ENCODE data around the gene STK17A.
"Not testable (repeated sequence)": the region's sequence is repeated elsewhere in the genome, so short reads cannot be mapped to it uniquely, and the experiment has no call there.

STK17A gene

DNA sequence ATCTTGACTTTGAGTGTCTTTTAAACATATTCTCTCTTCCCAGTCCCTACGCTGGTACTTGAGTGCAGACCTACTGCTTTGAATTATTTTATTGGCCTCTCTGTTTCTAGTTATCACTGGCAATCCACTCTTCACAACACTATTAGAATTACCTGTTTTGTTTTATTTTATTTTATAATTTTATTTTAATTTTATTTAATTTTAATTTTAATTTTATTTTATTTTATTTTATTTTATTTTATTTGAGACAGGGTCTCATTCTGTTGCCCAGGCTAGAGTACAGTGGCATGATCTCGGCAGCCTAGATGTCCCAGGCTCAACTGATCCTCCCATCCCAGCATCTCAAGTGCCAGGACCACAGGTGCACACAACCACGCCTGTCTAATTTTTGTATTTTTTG, 6.8 kb downstream of the STK17A start:
- no peaks in the 10 kb centered on the region for H3K27me3 ChIP-seq
- H3K36me3 ChIP-seq, result no peaks in the 10 kb centered on the region
- no peaks in the 10 kb centered on the region for H3K9me3 ChIP-seq
- no peak overlapping the region for H3K4me3 ChIP-seq (ENCODE audit: low read depth, low read length)
- no peaks in the 10 kb centered on the region for H3K4me1 ChIP-seq
- TF ChIP-seq, protein P1, sequence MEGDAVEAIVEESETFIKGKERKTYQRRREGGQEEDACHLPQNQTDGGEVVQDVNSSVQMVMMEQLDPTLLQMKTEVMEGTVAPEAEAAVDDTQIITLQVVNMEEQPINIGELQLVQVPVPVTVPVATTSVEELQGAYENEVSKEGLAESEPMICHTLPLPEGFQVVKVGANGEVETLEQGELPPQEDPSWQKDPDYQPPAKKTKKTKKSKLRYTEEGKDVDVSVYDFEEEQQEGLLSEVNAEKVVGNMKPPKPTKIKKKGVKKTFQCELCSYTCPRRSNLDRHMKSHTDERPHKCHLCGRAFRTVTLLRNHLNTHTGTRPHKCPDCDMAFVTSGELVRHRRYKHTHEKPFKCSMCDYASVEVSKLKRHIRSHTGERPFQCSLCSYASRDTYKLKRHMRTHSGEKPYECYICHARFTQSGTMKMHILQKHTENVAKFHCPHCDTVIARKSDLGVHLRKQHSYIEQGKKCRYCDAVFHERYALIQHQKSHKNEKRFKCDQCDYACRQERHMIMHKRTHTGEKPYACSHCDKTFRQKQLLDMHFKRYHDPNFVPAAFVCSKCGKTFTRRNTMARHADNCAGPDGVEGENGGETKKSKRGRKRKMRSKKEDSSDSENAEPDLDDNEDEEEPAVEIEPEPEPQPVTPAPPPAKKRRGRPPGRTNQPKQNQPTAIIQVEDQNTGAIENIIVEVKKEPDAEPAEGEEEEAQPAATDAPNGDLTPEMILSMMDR (IDR thresholded peaks at IDR 0.05; ENCODE audit: low read depth, low read length), result no peak
- no peak for DNase-seq

- Histone ChIP-seq H3K9me3 (no peaks in the 10 kb centered on the region), H3K36me3 (no peaks in the 10 kb centered on the region), H3K4me3 (ENCODE audit: low read depth, low read length) (no peak overlapping the region), H3K4me1 (no peaks in the 10 kb centered on the region), H3K27me3 (no peaks in the 10 kb centered on the region)
- no peak for DNase-seq
- TF ChIP-seq, protein P1 (IDR thresholded peaks at IDR 0.05; ENCODE audit: low read depth, low read length), result no peak
Observed at GRCh38 chr7:43590862-43591557, 8.1 kb downstream of the STK17A start.

DNA sequence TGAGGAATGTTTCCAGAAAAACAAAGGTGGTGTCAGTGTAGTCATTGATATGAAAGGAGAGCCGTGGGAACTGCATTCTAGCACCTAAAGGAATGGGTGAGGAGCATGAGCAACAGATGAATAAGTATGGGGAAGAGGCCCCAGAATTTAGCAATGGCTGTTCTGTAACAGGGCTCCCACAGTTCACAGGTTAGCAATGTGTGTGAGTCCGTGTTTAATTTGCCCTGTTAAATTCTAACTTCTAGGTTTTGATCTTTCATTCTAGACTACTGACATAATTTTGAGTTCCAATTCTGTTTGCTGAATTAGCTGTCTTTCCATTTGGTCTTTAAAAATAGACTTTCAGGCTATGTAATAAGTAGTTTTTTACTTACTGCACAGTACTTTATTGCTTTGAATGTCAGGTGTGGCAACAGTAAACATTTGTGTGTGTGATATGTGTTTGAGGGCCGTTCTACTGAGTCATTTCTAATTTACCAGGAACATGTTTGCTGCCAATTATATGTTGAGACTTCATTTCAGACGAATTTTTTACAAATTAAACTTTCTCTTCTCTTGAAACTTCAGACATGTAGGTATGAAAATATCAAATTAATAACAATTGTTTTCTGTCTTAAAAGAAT, 8.8 kb downstream of the STK17A start:
- DNase-seq, result no peak
- H3K4me1 ChIP-seq, result no peaks in the 10 kb centered on the region
- H3K27me3 ChIP-seq, result no peaks in the 10 kb centered on the region
- no peaks in the 10 kb centered on the region for H3K36me3 ChIP-seq
- TF ChIP-seq, protein P1 (IDR thresholded peaks at IDR 0.05; ENCODE audit: low read depth, low read length), result no peak
- H3K9me3 ChIP-seq, result no peaks in the 10 kb centered on the region
- no peak overlapping the region for H3K4me3 ChIP-seq (ENCODE audit: low read depth, low read length)

DNA sequence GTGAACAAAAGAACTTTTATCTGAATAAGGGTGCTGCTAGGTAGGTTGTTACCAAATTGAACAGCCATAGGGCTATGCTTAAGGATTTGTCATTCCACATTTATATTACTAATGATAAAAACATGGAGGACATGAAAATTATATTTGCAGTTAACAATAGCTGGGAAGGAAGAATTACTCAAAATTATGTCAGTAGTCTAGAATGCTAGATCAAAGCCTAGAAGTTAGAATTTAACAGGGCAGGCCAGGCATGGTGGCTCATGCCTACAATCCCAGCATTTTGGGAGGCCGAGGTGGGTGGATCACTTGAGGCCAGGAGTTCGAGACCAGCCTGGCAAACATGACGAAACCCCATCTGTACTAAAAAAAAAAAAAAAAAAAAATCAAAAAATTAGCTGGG, 9.4 kb downstream of the STK17A start:
- DNase-seq, result no peak
- H3K4me3 ChIP-seq (ENCODE audit: low read depth, low read length), result no peak overlapping the region
- TF ChIP-seq, protein P1 (IDR thresholded peaks at IDR 0.05; ENCODE audit: low read depth, low read length), result no peak
- no peaks in the 10 kb centered on the region for H3K9me3 ChIP-seq
- no peaks in the 10 kb centered on the region for H3K4me1 ChIP-seq
- no peaks in the 10 kb centered on the region for H3K36me3 ChIP-seq
- H3K27me3 ChIP-seq, result no peaks in the 10 kb centered on the region

- TF ChIP-seq, protein P1 (IDR thresholded peaks at IDR 0.05; ENCODE audit: low read depth, low read length), result no peak
- Histone ChIP-seq H3K4me1 (no peaks in the 10 kb centered on the region), H3K36me3 (no peaks in the 10 kb centered on the region), H3K9me3 (no peaks in the 10 kb centered on the region), H3K27me3 (no peaks in the 10 kb centered on the region), H3K4me3 (ENCODE audit: low read depth, low read length) (no peak overlapping the region)
- no peak for DNase-seq
Observed at GRCh38 chr7:43593010-43593409, 10.1 kb downstream of the STK17A start.

DNA sequence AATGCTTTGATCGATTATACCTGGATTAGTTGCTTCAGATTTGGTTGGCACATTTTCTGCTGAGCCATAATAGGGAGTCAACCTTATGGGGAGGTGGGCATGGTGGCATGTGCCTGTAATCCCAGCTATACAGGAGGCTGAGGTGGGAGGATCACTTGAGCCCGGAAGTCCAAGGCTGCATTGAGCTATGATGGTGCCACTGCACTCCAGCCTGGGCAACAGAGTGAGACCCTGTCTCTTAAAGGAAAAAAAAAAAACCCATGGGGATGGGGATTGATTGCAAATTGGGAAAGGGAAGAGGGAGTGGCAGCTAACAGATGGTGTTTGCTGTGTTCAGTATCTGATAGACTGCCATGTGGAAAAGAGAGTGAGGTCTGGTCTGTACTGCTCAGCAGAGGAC, 11.1 kb downstream of the STK17A start:
- H3K4me1 ChIP-seq, result no peaks in the 10 kb centered on the region
- no peaks in the 10 kb centered on the region for H3K9me3 ChIP-seq
- no peaks in the 10 kb centered on the region for H3K27me3 ChIP-seq
- DNase-seq, result no peak
- TF ChIP-seq, protein P1 (IDR thresholded peaks at IDR 0.05; ENCODE audit: low read depth, low read length), result no peak
- H3K36me3 ChIP-seq, result no peaks in the 10 kb centered on the region
- H3K4me3 ChIP-seq (ENCODE audit: low read depth, low read length), result no peak overlapping the region

- not testable (repeated sequence) for H3K4me3 ChIP-seq (ENCODE audit: low read depth, low read length); H3K9me3 ChIP-seq; DNase-seq; H3K36me3 ChIP-seq; H3K27me3 ChIP-seq; H3K4me1 ChIP-seq
Observed at GRCh38 chr7:43596426-43596825, 13.5 kb downstream of the STK17A start.

Data from BE2C (cell line).